IMR-90 (cell line): Measurements from ENCODE around the gene PTPN23. TPM values are rescaled to one million over a fixed set of nuclear protein-coding genes. Genes with fewer than 3 reads are reported as not detected.

Experiments
- ATAC-seq: fragments of 200-7000 bp; cut with Tn5 transposase; 2 replicates; pipeline ENCODE4 v1.9.1; 2020; ENCODE audit warnings: low read depth, mild to moderate bottlenecking, moderate library complexity
- BruUV-seq: library from RNA; stranded (reverse); fragments of 400-500 nt; replicated peaks from 2 replicates; lab custom pipeline; 2021; lab: Mats Ljungman, UMichigan
- CTCF ChIA-PET: fragments of 300-600 bp; formaldehyde crosslinking; extraction: SDS; loops from one replicate; lab custom pipeline; 2021; ENCODE audit warnings: antibody characterized with exemption; lab: Yijun Ruan, JAX
- POLR2A ChIA-PET: fragments of 300-600 bp; sonication (Branson Sonifier 250); formaldehyde crosslinking; loops from one replicate; lab custom pipeline; 2022; ENCODE audit warnings: antibody characterized with exemption; ENCODE audit not compliant: unreplicated experiment; lab: Charles Lee
- DNase-seq: peaks from one replicate; pipeline ENCODE4 v3.0.0; 2013
- H2AFZ ChIP-seq: replicated peaks from 2 replicates; pipeline ENCODE3; 2013; ENCODE audit warnings: low read length, mild to moderate bottlenecking; ENCODE audit not compliant: poor library complexity
- H2AK5ac ChIP-seq: 2 replicates; pipeline ENCODE4 v1.6.1; 2013; ENCODE audit warnings: low read depth, low read length, inconsistent platforms
- H2AK9ac ChIP-seq: replicated peaks from 2 replicates; pipeline ENCODE3; 2013; ENCODE audit warnings: mild to moderate bottlenecking, low read depth, low read length, moderate library complexity; ENCODE audit not compliant: poor library complexity
- H2BK120ac ChIP-seq: 2 replicates; pipeline ENCODE4 v1.6.1; 2013; ENCODE audit warnings: low read depth, low read length, inconsistent platforms
- H2BK15ac ChIP-seq: 3 replicates; pipeline ENCODE4 v1.6.1; 2013; ENCODE audit warnings: low read depth, low read length, inconsistent platforms
- H2BK20ac ChIP-seq: 2 replicates; pipeline ENCODE4 v1.6.1; 2013; ENCODE audit warnings: low read depth, mild to moderate bottlenecking, inconsistent platforms, low read length, moderate library complexity
- H2BK5ac ChIP-seq: 2 replicates; pipeline ENCODE4 v1.6.1; 2013; ENCODE audit warnings: mild to moderate bottlenecking, low read depth, low read length, inconsistent platforms; ENCODE audit not compliant: poor library complexity, severe bottlenecking
- H3K14ac ChIP-seq: replicated peaks from 2 replicates; pipeline ENCODE4 v1.6.1; 2013; ENCODE audit warnings: low read depth, low read length, inconsistent platforms
- H3K18ac ChIP-seq: 2 replicates; pipeline ENCODE4 v1.6.1; 2013; ENCODE audit warnings: low read depth, low read length, control low read depth
- H3K23ac ChIP-seq: 2 replicates; pipeline ENCODE4 v1.6.1; 2013; ENCODE audit warnings: low read depth, low read length, inconsistent platforms
- H3K27ac ChIP-seq: 2 replicates; pipeline ENCODE4 v1.5.1; 2013; ENCODE audit warnings: mild to moderate bottlenecking, control low read depth, low read length; ENCODE audit not compliant: insufficient read depth
- H3K27me3 ChIP-seq: 2 replicates; pipeline ENCODE4 v1.6.1; 2013; ENCODE audit warnings: low read length; ENCODE audit not compliant: control insufficient read depth, insufficient read depth
- H3K36me3 ChIP-seq: 2 replicates; pipeline ENCODE4 v1.6.1; 2013; ENCODE audit warnings: low read length, mixed read lengths; ENCODE audit not compliant: control insufficient read depth, insufficient read depth
- H3K4ac ChIP-seq: 2 replicates; pipeline ENCODE4 v1.6.1; 2013; ENCODE audit warnings: low read depth, low read length, inconsistent platforms
- H3K4me1 ChIP-seq: 2 replicates; pipeline ENCODE4 v1.6.1; 2013; ENCODE audit warnings: low read length, mixed read lengths; ENCODE audit not compliant: control insufficient read depth, insufficient read depth
- H3K4me2 ChIP-seq: 2 replicates; pipeline ENCODE4 v1.6.1; 2013; ENCODE audit warnings: low read depth, mild to moderate bottlenecking, control low read depth, low read length, moderate library complexity
- H3K4me3 ChIP-seq: 2 replicates; pipeline ENCODE4 v1.5.1; 2013; ENCODE audit warnings: low read depth, mild to moderate bottlenecking, control low read depth, low read length, moderate library complexity; ENCODE audit not compliant: insufficient read depth
- H3K56ac ChIP-seq: 2 replicates; pipeline ENCODE4 v1.6.1; 2013; ENCODE audit warnings: low read length, inconsistent platforms; ENCODE audit not compliant: insufficient read depth; ENCODE audit errors: extremely low read depth
- H3K79me1 ChIP-seq, 2 experiments: 2 replicates each; pipeline ENCODE4 v1.6.1; 2013; ENCODE audit warnings: low read length in 2 of 2, inconsistent platforms in 1 of 2, low read depth in 1 of 2
- H3K9ac ChIP-seq: 2 replicates; pipeline ENCODE4 v1.6.1; 2013; ENCODE audit warnings: low read depth, low read length, control low read depth
- H3K9me1 ChIP-seq: 2 replicates; pipeline ENCODE4 v1.6.1; 2013; ENCODE audit warnings: low read length, inconsistent platforms; ENCODE audit not compliant: insufficient read depth
- H3K9me3 ChIP-seq: 2 replicates; pipeline ENCODE4 v1.6.1; 2013; ENCODE audit warnings: low read length; ENCODE audit not compliant: control insufficient read depth, insufficient read depth
- H4K20me1 ChIP-seq: 2 replicates; pipeline ENCODE4 v1.6.1; 2013; ENCODE audit warnings: low read length, inconsistent platforms; ENCODE audit not compliant: insufficient read depth
- H4K5ac ChIP-seq: 2 replicates; pipeline ENCODE4 v1.6.1; 2013; ENCODE audit warnings: mild to moderate bottlenecking, low read depth, low read length, control low read depth
- H4K8ac ChIP-seq, 2 experiments: 2 replicates each; pipeline ENCODE4 v1.6.1; 2013; ENCODE audit warnings: low read depth in 2 of 2, low read length in 2 of 2, control low read depth in 1 of 2, inconsistent platforms in 1 of 2
- H4K91ac ChIP-seq: 2 replicates; pipeline ENCODE4 v1.6.1; 2013; ENCODE audit warnings: low read depth, low read length, inconsistent platforms; ENCODE audit not compliant: insufficient read depth
- BHLHE40 ChIP-seq: fragments of 150-350 bp; IDR thresholded peaks from 2 replicates; pipeline ENCODE4 v1.6.1; 2016; ENCODE audit warnings: mild to moderate bottlenecking, low read depth, low read length
- CEBPB ChIP-seq: IDR thresholded peaks from 2 replicates; pipeline ENCODE4 v1.6.1; 2012; ENCODE audit warnings: low read depth, low read length, improper control_type of control experiment
- CHD1 ChIP-seq: IDR thresholded peaks from 2 replicates; pipeline ENCODE4 v1.6.1; 2012; ENCODE audit warnings: low read depth, low read length, improper control_type of control experiment
- CTCF ChIP-seq: conservative IDR thresholded peaks from 2 replicates; pipeline ENCODE4 v1.5.1; 2012; ENCODE audit warnings: mild to moderate bottlenecking, low read depth, low read length, improper control_type of control experiment
- MAFK ChIP-seq: IDR thresholded peaks from 2 replicates; pipeline ENCODE4 v1.6.1; 2012; ENCODE audit warnings: low read depth, low read length, improper control_type of control experiment
- NFE2L2 ChIP-seq: fragments of 150-350 bp; IDR thresholded peaks from 2 replicates; pipeline ENCODE4 v1.6.1; 2016; ENCODE audit warnings: low read depth, mild to moderate bottlenecking, low read length
- POLR2A ChIP-seq: IDR thresholded peaks from 2 replicates; pipeline ENCODE4 v1.6.1; 2012; ENCODE audit warnings: mild to moderate bottlenecking, low read depth, low read length
- RAD21 ChIP-seq: IDR thresholded peaks from 2 replicates; pipeline ENCODE4 v1.6.1; 2012; ENCODE audit warnings: low read length, improper control_type of control experiment
- RCOR1 ChIP-seq: IDR thresholded peaks from 2 replicates; pipeline ENCODE4 v1.6.1; 2012; ENCODE audit warnings: mild to moderate bottlenecking, low read length, improper control_type of control experiment; ENCODE audit not compliant: insufficient replicate concordance
- RFX5 ChIP-seq: IDR thresholded peaks from 2 replicates; pipeline ENCODE4 v1.8.0; 2012; ENCODE audit warnings: low read depth, mild to moderate bottlenecking, low read length, moderate library complexity
- WGBS, 2 experiments: methylation state at CpG; one replicate each; pipeline versions ENCODE4 v1.1.5 to v1.1.7; 2013; ENCODE audit warnings: missing lambda C conversion rate in 2 of 2; ENCODE audit not compliant: insufficient read length in 1 of 2; ENCODE audit errors: extremely low coverage in 2 of 2; 5-methylcytosine and 5-hydroxymethylcytosine counted together
- dilution Hi-C: fragments of 300-500 bp; cut with HindIII; formaldehyde crosslinking; loops from one replicate; pipeline ENCODE4 v1.14.3; 2018; ENCODE audit warnings: low sequenced_read_pairs; ENCODE audit not compliant: unreplicated experiment
- in situ Hi-C: fragments of 300-500 bp; cut with MboI; formaldehyde crosslinking; loops from 3 replicates; pipeline ENCODE4 v1.14.3; 2019; ENCODE audit warnings: low sequenced_read_pairs, inconsistent platforms, mixed read lengths
- intact Hi-C: fragments of 100-400 bp; cut with micrococcal nuclease; formaldehyde crosslinking; loops from 2 replicates; pipeline ENCODE4 v1.10.0; 2022
- polyA plus RNA-seq, 3 experiments: library from polyadenylated mRNA; depleted of rRNA; stranded (reverse); fragments of >200 nt; gene quantifications; 2 replicates each; pipeline ENCODE4 v1.2.3, GENCODE V29; 2012; ENCODE audit warnings: low replicate concordance in 1 of 3
- total RNA-seq: library from RNA; depleted of rRNA; stranded (reverse); fragments of >200 nt; gene quantifications from 2 replicates; pipeline ENCODE4 v1.2.3, GENCODE V29; 2012

Gene PTPN23
- total and polyA plus RNA-seq, 2 of the 4 experiments (the other 2 are of a cell fraction): 4.5 to 15.1 TPM

- no peak overlapping the region for H3K4me3 ChIP-seq
- in situ Hi-C loops: no loop called here
- WGBS, 2 experiments: 83% methylated on average over 3 of the region's 9 CpGs; no CpG with 5 or more reads in 1 of the 2 experiments
- H2BK15ac ChIP-seq: no peak overlapping the region
- dilution Hi-C loops: no loop called here
- H4K91ac ChIP-seq: no peak overlapping the region
- H3K9me3 ChIP-seq: no peaks in the 10 kb centered on the region
- H2BK120ac ChIP-seq: no peak overlapping the region
- no TSS peak for BruUV-seq
- no peak overlapping the region for H3K4me2 ChIP-seq
- no peak overlapping the region for H3K9ac ChIP-seq
- CTCF ChIA-PET: no interaction called here
- H2AK9ac ChIP-seq: peak overlapping the region; percentile 72
- POLR2A ChIA-PET: no interaction called here
- no peak overlapping the region for H3K14ac ChIP-seq
- no peak overlapping the region for H3K4ac ChIP-seq
- TF ChIP-seq POLR2A: no peak
- TF ChIP-seq BHLHE40: no peak
- no peak for TF ChIP-seq CEBPB
- TF ChIP-seq NFE2L2: no peak
- TF ChIP-seq CTCF: no peak
- TF ChIP-seq RAD21: no peak
- no peak for TF ChIP-seq RFX5
- no peak for TF ChIP-seq RCOR1
- no peak for TF ChIP-seq CHD1
- no peak for TF ChIP-seq MAFK
- intact Hi-C loops: no loop called here
- H2BK20ac ChIP-seq: no peak overlapping the region
- no peak overlapping the region for H3K27ac ChIP-seq
- ATAC-seq: no peak
- no peak overlapping the region for H3K56ac ChIP-seq
- no peaks in the 10 kb centered on the region for H3K4me1 ChIP-seq
- H2AFZ ChIP-seq: peak overlapping the region; percentile 10
- H2BK5ac ChIP-seq: no peak overlapping the region
- H3K36me3 ChIP-seq: peaks cover 66% of the 10 kb centered on the region
- H3K18ac ChIP-seq: no peak overlapping the region
- no peak overlapping the region for H4K5ac ChIP-seq
- no peak overlapping the region for H2AK5ac ChIP-seq
- H3K27me3 ChIP-seq: no peaks in the 10 kb centered on the region
- H4K8ac ChIP-seq: no peak overlapping the region
- H4K20me1 ChIP-seq: peaks cover 23% of the 10 kb centered on the region
- no peak for DNase-seq
- H3K79me1 ChIP-seq: peaks cover 4 to 6% of the 10 kb centered on the region in 2 experiments; a peak in 2 of 4 replicates
- H3K9me1 ChIP-seq: no peaks in the 10 kb centered on the region
- no peak overlapping the region for H3K23ac ChIP-seq
These were observed 35.2 kb downstream of the PTPN23 start for GRCh38 chr3:47416041-47416440.
